HG03575 (cell line): ENCODE measurements around the gene RSPH4A.
"Not testable (repeated sequence)": the region's sequence is repeated elsewhere in the genome, so short reads cannot be mapped to it uniquely, and the experiment has no call there.

Experiments used
- ATAC-seq: cut with Tn5 transposase; IDR thresholded peaks from one replicate; pipeline ENCODE4 v1.9.1; 2021; ENCODE audit not compliant: unreplicated experiment, insufficient number of reproducible peaks, low FRiP score; ENCODE audit errors: extremely low read depth

Gene RSPH4A

DNA sequence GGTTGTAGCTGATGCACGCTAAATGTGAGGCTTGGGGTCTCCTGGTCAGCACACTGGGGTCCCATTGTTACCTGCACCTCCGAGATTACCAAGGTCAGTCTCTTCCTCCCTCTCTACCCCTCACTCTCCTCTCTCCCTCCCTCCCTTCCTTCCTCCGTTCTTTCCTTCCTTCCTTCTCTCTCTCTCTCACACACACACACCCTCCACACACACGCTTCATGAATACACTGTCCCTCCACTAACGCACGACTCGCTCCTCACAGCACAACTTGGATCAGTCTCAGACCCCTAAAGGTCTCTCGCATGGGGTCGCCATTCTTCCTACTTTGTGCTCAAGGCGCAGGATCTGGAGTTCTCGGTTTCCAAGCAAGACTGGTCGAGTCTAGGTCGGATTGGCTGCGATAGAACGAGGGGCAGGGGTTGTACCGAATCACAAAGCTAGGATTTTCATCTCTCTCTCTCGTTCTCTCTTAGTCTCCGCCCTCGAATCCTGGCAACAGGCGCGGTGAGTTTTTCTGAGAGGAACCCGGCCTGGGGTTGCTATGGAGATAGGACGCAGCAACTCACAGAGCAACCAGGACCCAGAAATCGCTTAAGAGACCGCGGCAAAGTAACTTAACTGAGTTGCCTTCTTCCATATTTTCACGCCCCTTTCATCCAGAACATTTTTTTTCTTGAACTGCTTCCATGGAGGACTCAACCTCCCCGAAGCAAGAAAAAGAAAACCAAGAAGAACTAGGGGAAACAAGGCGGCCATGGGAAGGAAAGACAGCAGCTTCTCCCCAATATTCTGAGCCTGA is at the start of gene RSPH4A:
Gene RSPH4A (plus strand): TSS at position 543 of the 800 bp plus-strand sequence. CDS start 145 bp downstream, at position 688.
- ATAC-seq = peak; percentile 98

- no peak for ATAC-seq
Observed at GRCh38 chr6:116568111-116568510, 48.2 kb upstream of the RSPH4A start.

- ATAC-seq = no peak
Observed at GRCh38 chr6:116568821-116569755, 47.2 kb upstream of the RSPH4A start.

DNA sequence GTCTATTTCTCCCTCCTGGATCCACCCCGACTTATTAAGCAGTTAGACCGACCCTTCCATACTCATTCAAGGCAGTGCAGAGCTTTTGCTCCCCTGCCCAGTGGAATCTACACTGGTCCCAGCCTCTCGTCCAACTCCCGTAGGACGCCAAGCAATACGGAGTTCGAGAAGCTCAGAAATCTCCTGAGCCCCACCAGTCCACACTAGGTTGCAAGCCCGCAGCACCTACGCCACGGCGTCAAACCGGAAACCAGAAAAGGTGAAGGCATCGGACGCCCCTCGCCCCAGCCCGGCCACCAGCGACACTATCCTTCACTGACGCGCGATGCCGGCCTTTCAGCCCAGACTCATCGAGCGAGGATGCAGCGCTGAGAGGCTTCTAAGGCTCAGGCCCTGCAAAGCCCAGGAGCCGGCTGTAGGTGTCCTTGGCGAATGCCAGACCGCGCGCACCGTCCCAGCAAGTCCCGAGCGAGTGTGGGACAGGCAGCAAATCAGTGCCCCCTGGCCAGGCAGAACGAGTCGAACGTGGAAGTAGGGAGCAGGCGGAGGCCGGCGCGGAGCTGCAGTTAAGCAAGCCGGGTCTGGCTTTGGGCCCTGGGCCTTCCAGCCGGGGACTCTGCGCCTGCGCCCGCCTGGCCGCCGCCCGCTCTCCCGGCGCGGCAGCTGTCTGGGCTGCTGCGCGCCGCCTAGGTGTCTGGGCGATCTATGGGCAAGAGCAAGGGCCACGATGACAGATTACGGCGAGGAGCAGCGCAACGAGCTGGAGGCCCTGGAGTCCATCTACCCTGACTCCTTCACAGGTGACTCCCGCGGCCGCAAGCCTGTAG is 45.2 kb upstream of the RSPH4A start, which contains the start of gene RWDD1:
Gene RWDD1 (plus strand): TSS at position 649 of the 827 bp plus-strand sequence. CDS start 79 bp downstream, at position 728.
- ATAC-seq = peak; percentile 86

DNA sequence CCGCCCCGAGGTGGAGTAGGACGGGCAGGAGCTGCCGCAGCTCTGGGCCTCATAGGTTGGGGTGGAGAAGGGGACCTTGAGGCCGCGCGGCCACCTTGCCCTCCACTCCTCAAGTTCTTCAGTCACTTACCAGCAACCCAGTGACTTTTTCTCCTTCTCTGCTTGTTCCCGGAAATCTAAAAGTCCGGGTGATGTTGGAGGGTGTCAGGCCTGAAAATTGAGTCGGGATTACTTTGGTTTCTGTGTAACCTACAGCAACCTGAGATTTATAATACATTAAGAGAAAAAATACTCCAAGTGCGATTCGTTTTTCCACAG is 44.6 kb upstream of the RSPH4A start:
- ATAC-seq = no peak

- no peak for ATAC-seq
Observed at GRCh38 chr6:116572162-116572561, 44.1 kb upstream of the RSPH4A start.

DNA sequence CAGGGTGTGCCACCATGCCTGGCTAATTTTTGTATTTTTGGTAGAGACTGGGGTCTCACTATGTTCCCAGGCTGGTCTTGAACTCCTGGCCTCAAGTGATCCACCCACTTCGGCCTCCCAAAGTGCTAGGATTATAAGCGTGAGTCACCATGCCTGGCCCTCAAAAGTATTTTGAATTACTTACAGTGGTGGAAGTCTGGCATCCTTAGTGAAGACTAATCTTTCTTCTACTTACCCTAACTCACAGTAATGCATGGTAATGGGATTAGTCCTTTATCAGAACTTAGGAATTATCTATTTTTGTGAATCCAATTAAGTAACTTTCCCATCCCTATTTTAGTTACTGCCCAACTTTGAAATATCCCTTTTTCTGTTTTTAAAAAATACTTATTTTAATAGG is 41.1 kb upstream of the RSPH4A start:
- ATAC-seq = no peak

DNA sequence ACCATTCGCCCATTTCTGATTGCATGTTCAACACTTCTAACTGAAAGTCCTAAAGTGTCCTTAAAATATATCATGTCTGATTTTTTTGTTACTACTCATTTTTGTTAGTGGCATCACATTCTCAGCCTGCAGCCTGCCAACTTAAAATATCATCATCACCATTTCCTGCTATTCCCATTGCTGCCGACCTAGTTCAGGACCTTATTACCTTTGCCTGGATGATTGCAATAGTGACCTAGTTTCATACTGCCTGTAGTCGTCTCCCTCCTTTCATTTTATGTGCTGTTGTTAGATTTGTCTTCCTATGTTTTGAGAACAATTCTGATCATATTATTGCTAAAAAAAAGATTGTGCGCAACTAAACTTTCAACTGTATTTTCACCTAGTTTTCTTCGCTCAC is 38.8 kb upstream of the RSPH4A start:
- no peak for ATAC-seq

DNA sequence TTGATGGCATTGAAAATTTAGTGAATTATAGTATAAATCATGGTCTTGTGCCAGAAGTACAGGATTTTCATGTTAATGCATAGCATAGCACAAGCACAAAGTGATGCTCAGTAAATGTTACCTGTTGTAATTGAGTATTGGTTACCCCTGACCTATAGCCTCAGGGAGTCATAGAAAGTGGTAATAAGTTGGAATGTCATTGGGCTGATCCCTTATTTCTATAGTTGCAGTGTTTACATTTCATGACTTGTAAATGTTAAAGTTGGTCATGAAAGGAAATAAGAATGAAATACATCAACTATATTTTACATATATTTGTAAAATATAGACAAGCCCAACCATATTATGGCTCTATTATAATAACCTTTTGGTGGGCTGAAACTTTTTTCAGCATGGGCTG is 37.9 kb upstream of the RSPH4A start:
- no peak for ATAC-seq

GRCh38 chr6:116579143-116579542 is 37.1 kb upstream of the RSPH4A start:
- no peak for ATAC-seq

GRCh38 chr6:116580198-116580597 is 36.1 kb upstream of the RSPH4A start:
- no peak for ATAC-seq

GRCh38 chr6:116586276-116586675 is 30.0 kb upstream of the RSPH4A start:
- ATAC-seq = no peak

- ATAC-seq = no peak
Observed at GRCh38 chr6:116586738-116587137, 29.5 kb upstream of the RSPH4A start.

DNA sequence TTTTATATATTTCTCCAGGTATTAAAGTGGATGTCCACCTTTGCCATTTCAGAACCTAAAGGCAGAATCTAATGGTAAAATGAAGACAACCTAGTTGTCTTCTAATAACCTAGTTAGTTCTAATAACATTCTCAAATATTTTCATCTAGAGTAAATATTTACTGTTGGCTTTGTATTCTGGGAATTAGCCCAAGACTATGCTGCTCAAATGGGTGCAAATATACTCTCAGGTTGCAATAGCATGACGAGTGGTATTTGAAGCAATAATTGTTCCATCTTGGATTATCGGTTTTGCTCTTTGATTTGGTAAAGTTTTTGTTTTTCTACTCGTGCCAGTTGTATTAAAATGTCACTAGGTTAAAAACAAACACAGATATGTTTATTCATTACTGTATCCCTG is 21.0 kb upstream of the RSPH4A start:
- no peak for ATAC-seq

DNA sequence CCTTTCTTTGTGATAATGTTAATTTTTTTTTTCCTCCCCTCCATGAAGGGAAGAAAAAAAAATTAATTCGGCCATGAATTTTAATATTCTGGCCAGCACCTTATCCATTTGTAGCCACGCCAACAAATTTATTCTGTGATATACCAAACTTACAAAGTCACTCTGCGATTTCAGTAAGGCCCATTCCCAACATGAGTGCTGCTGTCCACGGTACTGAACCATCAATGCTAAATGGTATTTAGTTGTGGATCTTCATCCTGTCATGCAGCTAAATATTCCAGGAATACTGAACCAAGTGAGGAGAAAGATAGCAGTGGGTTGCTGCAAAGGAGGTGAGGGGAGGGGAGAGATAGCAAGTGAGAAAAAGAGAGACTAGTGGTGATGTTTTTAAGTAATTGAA is 19.5 kb upstream of the RSPH4A start:
- ATAC-seq = no peak

GRCh38 chr6:116603916-116604315 is 12.4 kb upstream of the RSPH4A start:
- not testable (repeated sequence) for ATAC-seq

- ATAC-seq = not testable (repeated sequence)
Observed at GRCh38 chr6:116604868-116605267, 11.4 kb upstream of the RSPH4A start.

GRCh38 chr6:116605935-116606334 is 10.3 kb upstream of the RSPH4A start:
- no peak for ATAC-seq

DNA sequence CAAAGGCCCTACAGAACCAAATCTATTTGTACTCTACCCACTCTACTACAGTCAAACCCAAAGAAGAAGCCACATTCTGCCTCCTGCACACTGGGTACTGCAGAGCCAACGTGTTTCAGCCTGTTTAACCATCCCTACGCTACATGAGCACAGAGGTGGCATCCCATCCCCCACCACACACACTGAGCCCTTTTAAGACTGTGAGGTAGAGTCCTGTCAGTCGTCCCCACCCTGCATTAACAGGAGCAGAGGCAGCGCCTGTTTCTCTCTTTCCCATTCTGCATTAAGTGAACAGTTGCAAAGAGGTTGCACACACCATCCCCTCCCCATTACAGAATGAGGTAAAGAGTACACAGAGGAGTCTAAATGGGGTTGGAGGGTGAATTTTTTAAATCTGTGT is 5.2 kb upstream of the RSPH4A start:
- no peak for ATAC-seq
